ENCODE results near the gene TDP1.

Gene TDP1

GRCh38 chr14:89941830-89942377, 13.8 kb upstream of the TDP1 start:
- Histone ChIP-seq H3K27me3 (ENCODE audit: control insufficient read depth in 1 of 2, insufficient read depth in 2 of 2, low read length in 2 of 2) (no peaks in the 10 kb centered on the region), H3K36me3 (ENCODE audit: control insufficient read depth in 1 of 2, insufficient read depth in 2 of 2, low read length in 2 of 2) (no peaks in the 10 kb centered on the region), H3K4me1 (ENCODE audit: control insufficient read depth in 1 of 2, insufficient read depth in 2 of 2, low read length in 2 of 2) (no peaks in the 10 kb centered on the region)

GRCh38 chr14:89947344-89947743, 8.4 kb upstream of the TDP1 start:
- Histone ChIP-seq H3K36me3 (ENCODE audit: control insufficient read depth in 1 of 2, insufficient read depth in 2 of 2, low read length in 2 of 2) (peaks cover 0 to 4% of the 10 kb centered on the region in 2 donors), H3K4me1 (ENCODE audit: control insufficient read depth in 1 of 2, insufficient read depth in 2 of 2, low read length in 2 of 2) (no peaks in the 10 kb centered on the region), H3K9me3 (ENCODE audit: control insufficient read depth in 1 of 2, low read length in 2 of 2) (no peaks in the 10 kb centered on the region), H3K27ac (ENCODE audit: low read depth, low read length) (no peak overlapping the region), H3K27me3 (ENCODE audit: control insufficient read depth in 1 of 2, insufficient read depth in 2 of 2, low read length in 2 of 2) (no peaks in the 10 kb centered on the region), H3K9ac (ENCODE audit: low read depth in 1 of 2, low read length in 2 of 2) (no peak overlapping the region), H3K4me3 (ENCODE audit: low read depth in 1 of 2, low read length in 2 of 2) (no peak overlapping the region)

More at GRCh38 chr14:89941830-89942377, 13.8 kb upstream of the TDP1 start:
- Histone ChIP-seq H3K9ac (ENCODE audit: low read depth in 1 of 2, low read length in 2 of 2) (no peak overlapping the region), H3K27ac (ENCODE audit: low read depth, low read length) (no peak overlapping the region), H3K4me3 (ENCODE audit: low read depth in 1 of 2, low read length in 2 of 2) (no peak overlapping the region), H3K9me3 (ENCODE audit: control insufficient read depth in 1 of 2, low read length in 2 of 2) (no peaks in the 10 kb centered on the region)

- Histone ChIP-seq H3K9me3 (ENCODE audit: control insufficient read depth in 1 of 2, low read length in 2 of 2) (no peaks in the 10 kb centered on the region), H3K9ac (ENCODE audit: low read depth in 1 of 2, low read length in 2 of 2) (no peak overlapping the region), H3K36me3 (ENCODE audit: control insufficient read depth in 1 of 2, insufficient read depth in 2 of 2, low read length in 2 of 2) (peaks cover 0 to 4% of the 10 kb centered on the region in 2 donors), H3K27me3 (ENCODE audit: control insufficient read depth in 1 of 2, insufficient read depth in 2 of 2, low read length in 2 of 2) (no peaks in the 10 kb centered on the region), H3K27ac (ENCODE audit: low read depth, low read length) (no peak overlapping the region), H3K4me3 (ENCODE audit: low read depth in 1 of 2, low read length in 2 of 2) (no peak overlapping the region), H3K4me1 (ENCODE audit: control insufficient read depth in 1 of 2, insufficient read depth in 2 of 2, low read length in 2 of 2) (peaks cover 12 to 22% of the 10 kb centered on the region in 2 donors)
Observed at GRCh38 chr14:89952576-89952975, 3.2 kb upstream of the TDP1 start.

DNA sequence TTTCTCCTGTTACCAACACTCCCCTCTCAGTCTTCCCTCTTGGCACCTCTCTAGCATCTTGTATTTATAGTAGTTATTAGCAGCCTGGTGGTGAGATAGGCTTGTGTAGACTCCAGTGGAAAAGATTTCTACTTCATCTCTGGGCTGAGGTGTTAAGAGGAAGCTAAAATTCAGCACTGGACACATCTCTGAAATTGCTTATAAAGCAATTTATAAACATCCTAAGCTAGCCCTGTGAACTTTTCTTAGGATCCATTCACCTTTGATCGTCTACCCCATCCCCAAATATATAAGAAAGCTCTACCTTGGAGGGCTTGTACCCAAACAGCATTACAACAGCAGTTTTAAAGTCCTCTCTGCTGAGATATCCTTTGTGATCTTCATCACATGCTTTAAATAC, 2.1 kb upstream of the TDP1 start:
- Histone ChIP-seq H3K4me1 (ENCODE audit: control insufficient read depth in 1 of 2, insufficient read depth in 2 of 2, low read length in 2 of 2) (peaks cover 13 to 27% of the 10 kb centered on the region in 2 donors), H3K36me3 (ENCODE audit: control insufficient read depth in 1 of 2, insufficient read depth in 2 of 2, low read length in 2 of 2) (peaks cover 0 to 10% of the 10 kb centered on the region in 2 donors), H3K4me3 (ENCODE audit: low read depth in 1 of 2, low read length in 2 of 2) (no peak overlapping the region)

DNA sequence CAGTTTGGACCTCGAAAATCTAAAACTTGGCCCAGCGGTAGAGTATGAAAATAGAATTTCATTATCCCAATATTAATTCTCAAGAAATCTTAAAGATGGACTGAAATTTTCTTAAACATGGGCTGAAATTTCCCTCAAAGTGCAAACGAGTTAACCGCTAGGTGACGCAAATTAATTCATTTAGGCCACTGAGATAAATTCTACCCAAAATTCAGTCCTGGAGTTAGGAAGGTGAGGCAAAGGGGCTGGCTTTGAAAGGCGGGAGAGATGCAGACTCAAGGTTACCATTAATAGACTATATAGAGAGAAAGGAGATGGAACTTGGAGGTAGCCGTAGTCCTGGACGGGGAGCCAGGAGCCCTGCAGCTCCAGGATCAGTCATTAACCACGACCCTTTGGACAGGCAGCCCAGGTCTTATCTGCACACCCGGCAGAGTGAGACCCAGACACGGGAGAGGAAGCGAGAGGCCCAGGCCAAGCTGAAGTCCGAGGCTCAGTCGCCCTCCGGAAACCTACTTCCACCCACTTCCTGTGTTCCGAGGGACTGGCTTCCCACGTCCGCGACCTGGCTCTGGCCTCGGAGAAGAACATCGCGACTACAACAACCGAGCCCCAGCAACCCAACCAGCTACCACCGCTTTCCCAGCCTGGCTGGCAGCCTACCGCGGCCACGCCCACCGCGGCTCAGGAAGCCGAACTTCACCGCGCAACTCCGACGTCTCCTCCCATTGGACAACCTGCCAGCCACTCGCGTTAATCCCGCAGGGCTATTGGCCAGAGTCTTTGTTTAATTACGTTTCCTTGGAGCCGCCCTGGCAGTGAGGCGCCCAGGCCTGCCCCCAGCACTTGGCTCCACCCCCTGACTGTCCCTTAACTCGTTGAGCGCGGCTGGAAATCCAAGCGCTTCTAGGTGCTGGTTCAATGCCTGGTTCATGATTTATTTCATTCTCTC, 1.4 kb upstream of the TDP1 start, which contains the start of gene EFCAB11:
TSS of gene EFCAB11 (minus strand) at position 661 of the 952 bp plus-strand sequence. CDS start at position 591, 70 bp downstream.
- H3K9me3 ChIP-seq (ENCODE audit: control insufficient read depth in 1 of 2, low read length in 2 of 2): no peaks in the 10 kb centered on the region
- H3K4me3 ChIP-seq (ENCODE audit: low read depth in 1 of 2, low read length in 2 of 2): peak within 1 kb of the TSS; percentile 93 to 99
- peak within 1 kb of the TSS; percentile 55 for H3K27ac ChIP-seq (ENCODE audit: low read depth, low read length)
- peak within 1 kb of the TSS; percentile 72 to 87 for H3K9ac ChIP-seq (ENCODE audit: low read depth in 1 of 2, low read length in 2 of 2)
- peaks cover 0 to 10% of the 10 kb centered on the region in 2 donors for H3K36me3 ChIP-seq (ENCODE audit: control insufficient read depth in 1 of 2, insufficient read depth in 2 of 2, low read length in 2 of 2)
- peaks cover 13 to 27% of the 10 kb centered on the region in 2 donors for H3K4me1 ChIP-seq (ENCODE audit: control insufficient read depth in 1 of 2, insufficient read depth in 2 of 2, low read length in 2 of 2)
- H3K27me3 ChIP-seq (ENCODE audit: control insufficient read depth in 1 of 2, insufficient read depth in 2 of 2, low read length in 2 of 2): no peaks in the 10 kb centered on the region

More for the DNA sequence above, 2.1 kb upstream of the TDP1 start:
- Histone ChIP-seq H3K27ac (ENCODE audit: low read depth, low read length) (no peak overlapping the region), H3K27me3 (ENCODE audit: control insufficient read depth in 1 of 2, insufficient read depth in 2 of 2, low read length in 2 of 2) (no peaks in the 10 kb centered on the region), H3K9ac (ENCODE audit: low read depth in 1 of 2, low read length in 2 of 2) (no peak overlapping the region), H3K9me3 (ENCODE audit: control insufficient read depth in 1 of 2, low read length in 2 of 2) (no peaks in the 10 kb centered on the region)

- Histone ChIP-seq H3K4me3 (ENCODE audit: low read depth in 1 of 2, low read length in 2 of 2) (peak overlapping the region; percentile 93 to 99), H3K27ac (ENCODE audit: low read depth, low read length) (peak overlapping the region; percentile 55), H3K27me3 (ENCODE audit: control insufficient read depth in 1 of 2, insufficient read depth in 2 of 2, low read length in 2 of 2) (no peaks in the 10 kb centered on the region), H3K9me3 (ENCODE audit: control insufficient read depth in 1 of 2, low read length in 2 of 2) (no peaks in the 10 kb centered on the region), H3K4me1 (ENCODE audit: control insufficient read depth in 1 of 2, insufficient read depth in 2 of 2, low read length in 2 of 2) (peaks cover 13 to 27% of the 10 kb centered on the region in 2 donors), H3K36me3 (ENCODE audit: control insufficient read depth in 1 of 2, insufficient read depth in 2 of 2, low read length in 2 of 2) (peaks cover 0 to 10% of the 10 kb centered on the region in 2 donors), H3K9ac (ENCODE audit: low read depth in 1 of 2, low read length in 2 of 2) (peak overlapping the region; percentile 60 to 87)
Observed at GRCh38 chr14:89955022-89955744, 544 bp upstream of the TDP1 start.

DNA sequence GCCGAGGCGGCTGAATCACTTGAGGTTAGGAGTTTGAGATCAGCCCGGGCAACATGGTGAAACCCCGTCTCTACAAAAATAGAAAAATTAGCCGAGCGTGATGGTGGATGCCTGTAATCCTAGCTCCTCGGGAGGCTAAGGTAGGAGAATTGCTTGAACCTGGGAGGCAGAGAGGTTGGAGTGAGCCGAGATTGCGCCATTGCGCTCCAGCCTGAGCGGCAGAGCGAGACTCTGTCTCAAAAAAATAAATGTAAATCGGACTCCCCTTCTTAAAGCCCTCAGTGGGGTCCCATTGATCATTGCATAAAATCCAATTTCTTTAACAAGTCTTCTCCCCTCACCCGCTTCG, 908 bp downstream of the TDP1 start:
- peak overlapping the region; percentile 85 to 87 for H3K9ac ChIP-seq (ENCODE audit: low read depth in 1 of 2, low read length in 2 of 2)

GRCh38 chr14:89957376-89957775, 1.6 kb downstream of the TDP1 start:
- Histone ChIP-seq H3K4me3 (ENCODE audit: low read depth in 1 of 2, low read length in 2 of 2) (peak overlapping the region in 1 of 2 donors; percentile 93), H3K27me3 (ENCODE audit: control insufficient read depth in 1 of 2, insufficient read depth in 2 of 2, low read length in 2 of 2) (no peaks in the 10 kb centered on the region), H3K36me3 (ENCODE audit: control insufficient read depth in 1 of 2, insufficient read depth in 2 of 2, low read length in 2 of 2) (peaks cover 0 to 6% of the 10 kb centered on the region in 2 donors), H3K4me1 (ENCODE audit: control insufficient read depth in 1 of 2, insufficient read depth in 2 of 2, low read length in 2 of 2) (peaks cover 13 to 27% of the 10 kb centered on the region in 2 donors), H3K9me3 (ENCODE audit: control insufficient read depth in 1 of 2, low read length in 2 of 2) (no peaks in the 10 kb centered on the region), H3K9ac (ENCODE audit: low read depth in 1 of 2, low read length in 2 of 2) (peak overlapping the region in 1 of 2 donors; percentile 87), H3K27ac (ENCODE audit: low read depth, low read length) (no peak overlapping the region)

More for the DNA sequence above, 908 bp downstream of the TDP1 start:
- Histone ChIP-seq H3K36me3 (ENCODE audit: control insufficient read depth in 1 of 2, insufficient read depth in 2 of 2, low read length in 2 of 2) (peaks cover 0 to 6% of the 10 kb centered on the region in 2 donors), H3K27ac (ENCODE audit: low read depth, low read length) (no peak overlapping the region), H3K4me1 (ENCODE audit: control insufficient read depth in 1 of 2, insufficient read depth in 2 of 2, low read length in 2 of 2) (peaks cover 13 to 27% of the 10 kb centered on the region in 2 donors), H3K4me3 (ENCODE audit: low read depth in 1 of 2, low read length in 2 of 2) (peak overlapping the region; percentile 93 to 99), H3K9me3 (ENCODE audit: control insufficient read depth in 1 of 2, low read length in 2 of 2) (no peaks in the 10 kb centered on the region), H3K27me3 (ENCODE audit: control insufficient read depth in 1 of 2, insufficient read depth in 2 of 2, low read length in 2 of 2) (no peaks in the 10 kb centered on the region)

DNA sequence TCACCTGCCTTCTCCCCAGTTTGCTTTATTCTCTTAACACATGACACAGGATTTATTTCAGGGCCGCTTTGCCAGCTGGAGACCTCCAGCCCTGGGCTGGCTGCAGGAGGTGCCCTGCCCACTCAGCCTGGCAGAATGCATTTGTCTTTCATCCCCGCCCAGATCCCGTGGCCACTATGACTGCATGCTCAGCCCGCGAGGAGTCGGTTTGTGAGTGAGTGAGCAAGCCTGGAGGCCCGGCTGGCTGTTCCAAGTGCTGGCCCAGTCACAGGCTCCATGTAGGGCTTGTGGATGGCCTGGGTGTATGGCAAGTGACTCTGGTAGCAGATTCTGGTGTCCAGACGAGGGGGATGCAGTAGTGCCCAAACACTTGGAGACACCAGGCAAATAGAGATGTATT, 2.1 kb downstream of the TDP1 start:
- H3K27me3 ChIP-seq (ENCODE audit: control insufficient read depth in 1 of 2, insufficient read depth in 2 of 2, low read length in 2 of 2): no peaks in the 10 kb centered on the region
- H3K9me3 ChIP-seq (ENCODE audit: control insufficient read depth in 1 of 2, low read length in 2 of 2): no peaks in the 10 kb centered on the region
- no peak overlapping the region for H3K27ac ChIP-seq (ENCODE audit: low read depth, low read length)
- peaks cover 0 to 6% of the 10 kb centered on the region in 2 donors for H3K36me3 ChIP-seq (ENCODE audit: control insufficient read depth in 1 of 2, insufficient read depth in 2 of 2, low read length in 2 of 2)
- H3K4me3 ChIP-seq (ENCODE audit: low read depth in 1 of 2, low read length in 2 of 2): no peak overlapping the region
- no peak overlapping the region for H3K9ac ChIP-seq (ENCODE audit: low read depth in 1 of 2, low read length in 2 of 2)
- H3K4me1 ChIP-seq (ENCODE audit: control insufficient read depth in 1 of 2, insufficient read depth in 2 of 2, low read length in 2 of 2): peaks cover 13 to 27% of the 10 kb centered on the region in 2 donors

Measured in duodenal mucosa (tissue), 2 donors.